ENCODE measurements around the gene NOL12. TPM values are rescaled to one million over a fixed set of nuclear protein-coding genes. Genes with fewer than 3 reads are reported as not detected.

Gene NOL12
- total RNA-seq, 1 donor from 2014 or later = 28.2 TPM

GRCh38 chr22:37701141-37701786 is 15.1 kb downstream of the NOL12 start:
- H3K4me3 ChIP-seq = no peak overlapping the region
- H3K36me3 ChIP-seq = no peaks in the 10 kb centered on the region
- H3K9me3 ChIP-seq = no peaks in the 10 kb centered on the region
- H3K27ac ChIP-seq = no peak overlapping the region
- intact Hi-C loops (cut with DNase I) = no loop called here
- no peak for DNase-seq (ENCODE audit: extremely low spot score in 2 of 2)
- H3K27me3 ChIP-seq = no peaks in the 10 kb centered on the region
- H3K4me1 ChIP-seq = peaks cover 10% of the 10 kb centered on the region
- TF ChIP-seq POLR2AphosphoS5 (IDR thresholded peaks at IDR 0.05; ENCODE audit: insufficient read depth in 1 of 2, low read depth in 1 of 2) = no peak
- TF ChIP-seq POLR2A (IDR thresholded peaks at IDR 0.05) = no peak
- no peak for TF ChIP-seq CTCF (IDR thresholded peaks at IDR 0.05)

- Histone ChIP-seq H3K4me3 (no peak overlapping the region), H3K4me1 (no peaks in the 10 kb centered on the region), H3K27me3 (no peaks in the 10 kb centered on the region), H3K9me3 (no peaks in the 10 kb centered on the region), H3K27ac (no peak overlapping the region), H3K36me3 (no peaks in the 10 kb centered on the region)
- DNase-seq (ENCODE audit: extremely low spot score in 2 of 2) = no peak
- intact Hi-C loops (cut with DNase I) = no loop called here
- TF ChIP-seq CTCF (IDR thresholded peaks at IDR 0.05) = no peak
These were observed 17.8 kb downstream of the NOL12 start for GRCh38 chr22:37703906-37704305.

GRCh38 chr22:37704645-37705044 is 18.5 kb downstream of the NOL12 start:
- no peaks in the 10 kb centered on the region for H3K36me3 ChIP-seq
- no peak overlapping the region for H3K27ac ChIP-seq
- DNase-seq (ENCODE audit: extremely low spot score in 2 of 2) = no peak
- no peaks in the 10 kb centered on the region for H3K27me3 ChIP-seq
- intact Hi-C loops (cut with DNase I) = no loop called here
- TF ChIP-seq CTCF (IDR thresholded peaks at IDR 0.05) (no peak), POLR2A (IDR thresholded peaks at IDR 0.05) (no peak), POLR2AphosphoS5 (IDR thresholded peaks at IDR 0.05; ENCODE audit: insufficient read depth in 1 of 2, low read depth in 1 of 2) (no peak)
- H3K4me3 ChIP-seq = no peak overlapping the region
- no peaks in the 10 kb centered on the region for H3K4me1 ChIP-seq
- no peaks in the 10 kb centered on the region for H3K9me3 ChIP-seq

GRCh38 chr22:37705205-37705604 is 19.1 kb downstream of the NOL12 start:
- no peak for DNase-seq (ENCODE audit: extremely low spot score in 2 of 2)
- H3K4me3 ChIP-seq = no peak overlapping the region

More at GRCh38 chr22:37705205-37705604, 19.1 kb downstream of the NOL12 start:
- intact Hi-C loops (cut with DNase I) = no loop called here
- no peak for TF ChIP-seq POLR2A (IDR thresholded peaks at IDR 0.05)
- no peak for TF ChIP-seq CTCF (IDR thresholded peaks at IDR 0.05)
- Histone ChIP-seq H3K27ac (no peak overlapping the region), H3K9me3 (no peaks in the 10 kb centered on the region), H3K27me3 (no peaks in the 10 kb centered on the region), H3K4me1 (no peaks in the 10 kb centered on the region), H3K36me3 (no peaks in the 10 kb centered on the region)
